Mesodermal cell (in vitro differentiated cells): ENCODE results near the gene TM9SF1.

Source experiments
- H3K27ac ChIP-seq: 2 replicates; pipeline ENCODE4 v1.7.0; 2013; ENCODE audit warnings: mild to moderate bottlenecking, low read depth, low read length, moderate library complexity; ENCODE audit not compliant: severe bottlenecking
- H3K36me3 ChIP-seq: 2 replicates; pipeline ENCODE4 v1.7.1; 2013; ENCODE audit warnings: mild to moderate bottlenecking, low read length, moderate library complexity; ENCODE audit not compliant: control insufficient read depth, insufficient read depth
- H3K4me1 ChIP-seq: one replicate; pipeline ENCODE4 v1.7.1; 2013; ENCODE audit warnings: mild to moderate bottlenecking, low read length; ENCODE audit not compliant: insufficient read depth, control insufficient read depth, poor library complexity, severe bottlenecking
- H3K4me3 ChIP-seq: 2 replicates; pipeline ENCODE4 v1.7.0; 2013; ENCODE audit warnings: low read length, control low read depth, mild to moderate bottlenecking; ENCODE audit not compliant: insufficient read depth, poor library complexity, severe bottlenecking; ENCODE audit errors: extremely low read depth
- H3K9me3 ChIP-seq: 2 replicates; pipeline ENCODE4 v1.7.1; 2013; ENCODE audit warnings: mild to moderate bottlenecking, low read length, moderate library complexity; ENCODE audit not compliant: control insufficient read depth
- WGBS, 2 experiments: methylation state at CpG; one replicate each; pipeline ENCODE4 v1.1.5; 2013; ENCODE audit warnings: missing lambda C conversion rate in 2 of 2; ENCODE audit not compliant: insufficient coverage in 2 of 2; 5-methylcytosine and 5-hydroxymethylcytosine counted together

Gene TM9SF1

GRCh38 chr14:24146978-24147760 is 48.1 kb downstream of the TM9SF1 start, which contains the start of gene RNF31:
TSS of gene RNF31 (plus strand) at chr14:24147498. CDS start at chr14:24147699, 201 bp downstream.
- H3K27ac ChIP-seq, result peak within 1 kb of the TSS; percentile 75
- peaks cover 55% of the 10 kb centered on the region for H3K36me3 ChIP-seq
- H3K4me1 ChIP-seq, result peaks cover 9% of the 10 kb centered on the region
- H3K9me3 ChIP-seq, result no peaks in the 10 kb centered on the region
- 0% methylated on average over 49 to 50 of the region's 57 CpGs for WGBS, 2 experiments
- peak within 1 kb of the TSS; percentile 95 for H3K4me3 ChIP-seq

GRCh38 chr14:24146453-24146977 is 48.7 kb downstream of the TM9SF1 start, which contains the start of gene PSME2:
TSS of gene PSME2 (minus strand) at chr14:24146610. CDS start at chr14:24146581, 29 bp downstream.
- peak within 1 kb of the TSS; percentile 95 for H3K4me3 ChIP-seq
- H3K4me1 ChIP-seq, result peaks cover 9% of the 10 kb centered on the region
- H3K9me3 ChIP-seq, result no peaks in the 10 kb centered on the region
- 0 to 1% methylated on average over 13 to 15 of the region's 25 CpGs for WGBS, 2 experiments
- H3K27ac ChIP-seq, result peak within 1 kb of the TSS; percentile 75
- H3K36me3 ChIP-seq, result peaks cover 48% of the 10 kb centered on the region

GRCh38 chr14:24145690-24146452 is 49.4 kb downstream of the TM9SF1 start:
- Histone ChIP-seq H3K9me3 (no peaks in the 10 kb centered on the region), H3K27ac (peak overlapping the region; percentile 71), H3K36me3 (peaks cover 42% of the 10 kb centered on the region), H3K4me1 (peaks cover 9% of the 10 kb centered on the region), H3K4me3 (peak overlapping the region; percentile 95)
- WGBS, 2 experiments, result 47 to 66% methylated on average over 3 to 6 of the region's 9 CpGs

GRCh38 chr14:24145219-24145618 is 50.0 kb downstream of the TM9SF1 start:
- Histone ChIP-seq H3K36me3 (peaks cover 35% of the 10 kb centered on the region), H3K4me3 (no peak overlapping the region), H3K27ac (no peak overlapping the region), H3K9me3 (no peaks in the 10 kb centered on the region), H3K4me1 (peaks cover 9% of the 10 kb centered on the region)
- 100% methylated on average over 2 of the region's 2 CpGs; no CpG with 5 or more reads in 1 of the 2 experiments for WGBS, 2 experiments

- Histone ChIP-seq H3K9me3 (no peaks in the 10 kb centered on the region), H3K36me3 (peaks cover 31% of the 10 kb centered on the region), H3K4me1 (peaks cover 9% of the 10 kb centered on the region), H3K27ac (no peak overlapping the region), H3K4me3 (no peak overlapping the region)
- WGBS, 2 experiments, result 100% methylated on average over 1 of the region's 1 CpG; no CpG with 5 or more reads in 1 of the 2 experiments
Measured at GRCh38 chr14:24144451-24144850, 50.8 kb downstream of the TM9SF1 start.

- H3K4me1 ChIP-seq, result peaks cover 9% of the 10 kb centered on the region
- H3K36me3 ChIP-seq, result peaks cover 31% of the 10 kb centered on the region
- H3K4me3 ChIP-seq, result no peak overlapping the region
- H3K9me3 ChIP-seq, result no peaks in the 10 kb centered on the region
- 100% methylated on average over 2 of the region's 2 CpGs for WGBS, 2 experiments
- no peak overlapping the region for H3K27ac ChIP-seq
Measured at GRCh38 chr14:24143511-24143910, 51.7 kb downstream of the TM9SF1 start.

- WGBS, 2 experiments, result 0% methylated on average over 64 to 65 of the region's 65 CpGs
- peaks cover 38% of the 10 kb centered on the region for H3K36me3 ChIP-seq
- H3K4me3 ChIP-seq, result peak within 1 kb of the TSS; percentile 73
- H3K27ac ChIP-seq, result peak within 1 kb of the TSS; percentile 82
- peaks cover 11% of the 10 kb centered on the region for H3K4me1 ChIP-seq
- no peaks in the 10 kb centered on the region for H3K9me3 ChIP-seq
Measured at GRCh38 chr14:24141097-24141880, 54.0 kb downstream of the TM9SF1 start, which contains the start of gene EMC9. TSS of gene EMC9 (minus strand) at chr14:24141591. CDS start at chr14:24141304, 287 bp downstream.

GRCh38 chr14:24139272-24139934 is 55.8 kb downstream of the TM9SF1 start:
- no peak overlapping the region for H3K27ac ChIP-seq
- no peaks in the 10 kb centered on the region for H3K9me3 ChIP-seq
- peak overlapping the region; percentile 73 for H3K4me3 ChIP-seq
- peaks cover 2% of the 10 kb centered on the region for H3K4me1 ChIP-seq
- 100% methylated on average over 2 of the region's 9 CpGs for WGBS, 2 experiments
- H3K36me3 ChIP-seq, result peaks cover 35% of the 10 kb centered on the region
